ENCODE data around the gene PHF1.

- TF ChIP-seq GABPA (IDR thresholded peaks at IDR 0.05; ENCODE audit: low read depth) = no peak
- TF ChIP-seq CTCF (IDR thresholded peaks at IDR 0.05; ENCODE audit: insufficient read depth, low read length) = no peak
- no peak for TF ChIP-seq POLR2AphosphoS5 (IDR thresholded peaks at IDR 0.05; ENCODE audit: low read depth)
These were observed 41.7 kb downstream of the PHF1 start for GRCh38 chr6:33452496-33452895.
